Naive thymus-derived CD4-positive, alpha-beta T cell (primary cell): Measurements from ENCODE around the gene HOATZ. TPM values are rescaled to one million over a fixed set of nuclear protein-coding genes. Genes with fewer than 3 reads are reported as not detected.
A peak's percentile ranks its signal among the peaks of the same experiment; 100 is the strongest.

ENCODE experiments used
- ATAC-seq: fragments of 150-1000 bp; cut with Tn5 transposase; 2 replicates; pipeline ENCODE4 v1.10.0; 2021; ENCODE audit warnings: mild to moderate bottlenecking, moderate library complexity
- CTCF ChIA-PET: fragments of 350-600 bp; sonication (Branson Sonifier 250); formaldehyde crosslinking; loops from one replicate; lab custom pipeline; 2021; ENCODE audit warnings: antibody characterized with exemption; lab: Charles Lee
- POLR2A ChIA-PET: fragments of 350-600 bp; sonication (Branson Sonifier 250); formaldehyde crosslinking; loops from one replicate; lab custom pipeline; 2021; ENCODE audit warnings: antibody characterized with exemption, inconsistent platforms; lab: Charles Lee
- DNase-seq, 9 donors: peaks; one replicate each; pipeline versions ENCODE4 v3.0.0 to v3.0.0-alpha.2; 2020 to 2022; ENCODE audit warnings: mixed read lengths in 1 of 9
- H3K27ac ChIP-seq: one replicate; pipeline ENCODE4 v1.7.0; 2013; ENCODE audit warnings: mild to moderate bottlenecking, low read depth, low read length, moderate library complexity
- H3K27me3 ChIP-seq, 2 donors: one replicate each; pipeline ENCODE4 v1.7.0; 2013; ENCODE audit warnings: low read length in 2 of 2, mild to moderate bottlenecking in 2 of 2, moderate library complexity in 2 of 2; ENCODE audit not compliant: control insufficient read depth in 2 of 2, insufficient read depth in 2 of 2
- H3K36me3 ChIP-seq, 3 experiments: 1 replicate in 2 of 3; 2 replicates in 1 of 3; pipeline ENCODE4 v1.7.0; 2013; ENCODE audit warnings: low read length in 3 of 3, mild to moderate bottlenecking in 3 of 3, moderate library complexity in 1 of 3; ENCODE audit not compliant: insufficient read depth in 3 of 3, control insufficient read depth in 2 of 3
- H3K4me1 ChIP-seq, 2 donors: one replicate each; pipeline ENCODE4 v1.7.0; 2013; ENCODE audit warnings: low read length in 2 of 2, mild to moderate bottlenecking in 2 of 2, moderate library complexity in 1 of 2; ENCODE audit not compliant: control insufficient read depth in 2 of 2, insufficient read depth in 2 of 2
- H3K4me3 ChIP-seq: 2 replicates; pipeline ENCODE4 v1.7.0; 2013; ENCODE audit warnings: mild to moderate bottlenecking, low read length
- H3K9me3 ChIP-seq, 3 experiments: 1 replicate in 2 of 3; 2 replicates in 1 of 3; pipeline ENCODE4 v1.7.0; 2013; ENCODE audit warnings: low read length in 3 of 3; ENCODE audit not compliant: control insufficient read depth in 2 of 3
- H3K27ac Mint-ChIP-seq, 9 donors: one replicate each; pipeline ENCODE4 v1.8.0; 2020 to 2022; ENCODE audit warnings: mixed read lengths in 9 of 9, mild to moderate bottlenecking in 8 of 9, moderate library complexity in 5 of 9, inconsistent platforms in 2 of 9
- H3K27me3 Mint-ChIP-seq, 5 donors: one replicate each; pipeline ENCODE4 v1.8.0; 2021 to 2022; ENCODE audit warnings: mixed read lengths in 5 of 5, mild to moderate bottlenecking in 1 of 5
- H3K36me3 Mint-ChIP-seq, 5 donors: one replicate each; pipeline ENCODE4 v1.8.0; 2020 to 2022; ENCODE audit warnings: mixed read lengths in 5 of 5, mild to moderate bottlenecking in 3 of 5, inconsistent platforms in 1 of 5
- H3K4me1 Mint-ChIP-seq, 7 donors: one replicate each; pipeline ENCODE4 v1.8.0; 2020 to 2022; ENCODE audit warnings: mixed read lengths in 7 of 7, mild to moderate bottlenecking in 3 of 7, inconsistent platforms in 1 of 7
- H3K4me3 Mint-ChIP-seq, 10 donors: one replicate each; pipeline ENCODE4 v1.8.0; 2020 to 2022; ENCODE audit warnings: mild to moderate bottlenecking in 10 of 10, mixed read lengths in 10 of 10, moderate library complexity in 6 of 10, inconsistent platforms in 2 of 10
- H3K9me3 Mint-ChIP-seq, 11 donors: one replicate each; pipeline ENCODE4 v1.8.0; 2020 to 2022; ENCODE audit warnings: mixed read lengths in 11 of 11, mild to moderate bottlenecking in 4 of 11, inconsistent platforms in 1 of 11, moderate library complexity in 1 of 11
- intact Hi-C, 2 donors: fragments of 100-400 bp; cut with micrococcal nuclease; formaldehyde crosslinking; loops; one replicate each; pipeline ENCODE4 v1.15.1; 2023
- microRNA-seq: library from miRNA; unstranded; fragments of <30 nt; microRNA quantifications from one replicate; pipeline ENCODE4 v1.2.0, GENCODE V29; 2022; ENCODE audit warnings: borderline microRNAs expressed
- polyA plus RNA-seq, 2 donors: library from polyadenylated mRNA; unstranded; fragments of 300-500 nt; fragmentation: Illumina TruSeq; gene quantifications; one replicate each; pipeline ENCODE4 v1.2.3, GENCODE V29; 2021
- total RNA-seq, 6 experiments: library from RNA in 5 of 6; stranded (reverse) in 5 of 6; gene quantifications; 1 replicate in 5 of 6; 2 replicates in 1 of 6; pipeline ENCODE4 v1.2.3 and lab custom pipeline; 2021 to 2026

HOATZ gene
- total and polyA plus RNA-seq, 7 experiments from 2014 or later, result not detected

GRCh38 chr11:111585371-111585770 lies 70.8 kb downstream of the HOATZ start:
- Histone ChIP-seq H3K36me3 (no peaks in the 10 kb centered on the region), H3K27ac (no peak overlapping the region), H3K27me3 (no peaks in the 10 kb centered on the region), H3K4me1 (no peaks in the 10 kb centered on the region), H3K9me3 (no peaks in the 10 kb centered on the region), H3K4me3 (no peak overlapping the region)
- ChIA-PET POLR2A (no interaction called here), CTCF (interaction anchor here (0.7 to 4.4 kb wide), 4 partner anchors 77 to 257 kb away, joined by 3 to 42 read pairs (median 10); no protein-coding TSS in a partner anchor)
- no peak overlapping the region for H3K27ac Mint-ChIP-seq
- intact Hi-C loops, result no loop called here
- peaks cover 0 to 2% (median 0%) of the 10 kb centered on the region in 11 donors for H3K9me3 Mint-ChIP-seq
- H3K4me1 Mint-ChIP-seq, result peaks cover 0 to 6% (median 0%) of the 10 kb centered on the region in 7 donors
- H3K36me3 Mint-ChIP-seq, result no peaks in the 10 kb centered on the region
- H3K27me3 Mint-ChIP-seq, result peaks cover 0 to 11% (median 3%) of the 10 kb centered on the region in 5 donors
- no peak for ATAC-seq
- H3K4me3 Mint-ChIP-seq, result no peak overlapping the region
- no peak for DNase-seq

GRCh38 chr11:111586388-111586831 lies 71.8 kb downstream of the HOATZ start:
- H3K4me3 Mint-ChIP-seq, result no peak overlapping the region
- Histone ChIP-seq H3K27ac (no peak overlapping the region), H3K36me3 (no peaks in the 10 kb centered on the region), H3K4me3 (no peak overlapping the region), H3K27me3 (no peaks in the 10 kb centered on the region), H3K9me3 (no peaks in the 10 kb centered on the region), H3K4me1 (no peaks in the 10 kb centered on the region)
- no peaks in the 10 kb centered on the region for H3K36me3 Mint-ChIP-seq
- H3K27me3 Mint-ChIP-seq, result peaks cover 0 to 11% (median 3%) of the 10 kb centered on the region in 5 donors
- POLR2A ChIA-PET, result interaction anchor here (1.2 to 1.4 kb wide), 2 partner anchors 12 to 180 kb away, joined by 4 read pairs; partner anchors contain the start of gene PPP2R1B
- peaks cover 0 to 2% (median 0%) of the 10 kb centered on the region in 7 donors for H3K4me1 Mint-ChIP-seq
- intact Hi-C loops, result loop anchor here (1.0 to 2.0 kb wide), 5 partner anchors 15 to 255 kb away; partner anchors contain the start of gene SIK2 (in 1 of the 2)
- ATAC-seq, result peak; percentile 83
- CTCF ChIA-PET, result interaction anchor here (0.7 to 4.4 kb wide), 12 partner anchors 11 to 256 kb away, joined by 3 to 42 read pairs (median 5); no protein-coding TSS in a partner anchor
- DNase-seq, result peak in 7 of 9 donors; percentile 37 to 65 (median 56)
- H3K9me3 Mint-ChIP-seq, result peaks cover 0 to 2% (median 0%) of the 10 kb centered on the region in 11 donors
- H3K27ac Mint-ChIP-seq, result no peak overlapping the region

Small RNA genes lying within 50 kb of the gene (microRNA-seq; reads per million reads assigned to microRNA genes)
- gene MIR34B (not detected), gene MIR34C (not detected)

Other genes starting within 250 kb of the HOATZ start
- not detected for gene POU2AF3, start 216.2 kb upstream of the HOATZ start, total RNA-seq
- gene POU2AF3, start 216.2 kb upstream of the HOATZ start, polyA plus RNA-seq, result not detected
- 10 to 100 TPM in 1 of 5 experiments, 1 to 10 TPM in 3, under 1 TPM in 1; 0.57 to 11.3 (median 4.9) TPM for gene POU2AF1, start 135.5 kb upstream of the HOATZ start, total RNA-seq
- under 1 TPM; 0.45 to 0.53 TPM for gene POU2AF1, start 135.5 kb upstream of the HOATZ start, polyA plus RNA-seq
- gene BTG4, start 2.4 kb upstream of the HOATZ start, total RNA-seq, result not detected
- gene BTG4, start 2.4 kb upstream of the HOATZ start, polyA plus RNA-seq, result not detected
- 1 to 10 TPM in 2 of 5 experiments, under 1 TPM in 3; 0.27 to 8.7 (median 0.87) TPM for gene LAYN, start 25.9 kb downstream of the HOATZ start, total RNA-seq
- gene LAYN, start 25.9 kb downstream of the HOATZ start, polyA plus RNA-seq, result under 1 TPM; 0.12 to 0.27 TPM
- 10 to 100 TPM in 2 of 5 experiments, 1 to 10 TPM in 3; 7.3 to 12.9 (median 9.8) TPM for gene SIK2, start 87.7 kb downstream of the HOATZ start, total RNA-seq
- gene SIK2, start 87.7 kb downstream of the HOATZ start, polyA plus RNA-seq, result under 1 TPM; 0.19 to 0.26 TPM